Endothelial cell of umbilical vein (primary cell): ENCODE measurements around the gene NANOS1. TPM values are rescaled to one million over a fixed set of nuclear protein-coding genes. Genes with fewer than 3 reads are reported as not detected.

Source experiments
- BruUV-seq: library from RNA; stranded (reverse); fragments of 400-500 nt; replicated peaks from 2 replicates; lab custom pipeline; 2021; lab: Mats Ljungman, UMichigan
- CTCF ChIA-PET: fragments of 300-600, 350-600 bp; sonication (Branson Sonifier 250); formaldehyde crosslinking; loops from one replicate; lab custom pipeline; 2021; ENCODE audit warnings: antibody characterized with exemption, inconsistent platforms; lab: Charles Lee
- POLR2A ChIA-PET: fragments of 300-600, 350-600 bp; sonication (Branson Sonifier 250); formaldehyde crosslinking; loops from one replicate; lab custom pipeline; 2021; ENCODE audit warnings: antibody characterized with exemption, inconsistent platforms; lab: Charles Lee
- DNase-seq: peaks from one replicate; pipeline ENCODE4 v3.0.0-alpha.2; 2011; ENCODE audit warnings: low read depth, low spot score
- FAIRE-seq: peaks from 2 replicates; lab custom pipeline; 2011; peaks lifted over from hg19 to GRCh38; lab: Jason Lieb, UNC
- H2AFZ ChIP-seq: 2 replicates; pipeline ENCODE4 v1.6.0; 2012; ENCODE audit warnings: low read depth, low read length, control low read depth, inconsistent platforms
- H3K27ac ChIP-seq: 2 replicates; pipeline ENCODE4 v1.5.1; 2011; ENCODE audit warnings: low read depth, mild to moderate bottlenecking, control low read depth, low read length, moderate library complexity; ENCODE audit not compliant: insufficient read depth
- H3K27me3 ChIP-seq, 2 experiments: 2 replicates each; pipeline versions ENCODE4 v1.6.0 to v1.6.1; 2011; ENCODE audit warnings: low read length in 2 of 2, mixed read lengths in 1 of 2; ENCODE audit not compliant: control insufficient read depth in 2 of 2, insufficient read depth in 2 of 2
- H3K36me3 ChIP-seq, 2 experiments: 2 replicates in 1 of 2; 3 replicates in 1 of 2; pipeline ENCODE4 v1.5.1; 2011; ENCODE audit warnings: low read length in 2 of 2, mild to moderate bottlenecking in 1 of 2, moderate library complexity in 1 of 2; ENCODE audit not compliant: control insufficient read depth in 2 of 2, insufficient read depth in 2 of 2; ENCODE audit errors: extremely low read depth in 1 of 2
- H3K4me1 ChIP-seq: 3 replicates; pipeline ENCODE4 v1.5.1; 2011; ENCODE audit warnings: mild to moderate bottlenecking, low read length; ENCODE audit not compliant: control insufficient read depth, insufficient read depth; ENCODE audit errors: extremely low read depth
- H3K4me2 ChIP-seq: 2 replicates; pipeline ENCODE4 v1.6.1; 2011; ENCODE audit warnings: low read length, control low read depth, mixed read lengths; ENCODE audit not compliant: insufficient read depth
- H3K4me3 ChIP-seq, 3 experiments: fragments of 200-600 bp in 1 of 3; sonication (generic), shearing (Covaris generic) in 1 of 3; replicated peaks in 1 of 3; 2 replicates each; pipeline ENCODE4 v1.5.1; 2011 to 2016; ENCODE audit warnings: control low read depth in 3 of 3, low read length in 3 of 3, mild to moderate bottlenecking in 2 of 3, inconsistent platforms in 1 of 3, low read depth in 1 of 3, moderate library complexity in 1 of 3; ENCODE audit not compliant: insufficient read depth in 1 of 3
- H3K79me2 ChIP-seq: 2 replicates; pipeline ENCODE4 v1.6.0; 2012; ENCODE audit warnings: low read length, inconsistent platforms; ENCODE audit not compliant: control insufficient read depth, insufficient read depth
- H3K9ac ChIP-seq: replicated peaks from 2 replicates; pipeline ENCODE3; 2011; ENCODE audit warnings: low read length, control low read depth; ENCODE audit not compliant: insufficient read depth; ENCODE audit errors: extremely low read depth
- H3K9me1 ChIP-seq: replicated peaks from 3 replicates; pipeline ENCODE4 v1.6.0; 2011; ENCODE audit warnings: mild to moderate bottlenecking, low read length; ENCODE audit not compliant: control insufficient read depth, insufficient read depth; ENCODE audit errors: extremely low read depth
- H3K9me3 ChIP-seq: replicated peaks from 2 replicates; pipeline ENCODE4 v1.5.1; 2012; ENCODE audit warnings: low read length, inconsistent platforms; ENCODE audit not compliant: control insufficient read depth, insufficient read depth
- H4K20me1 ChIP-seq: replicated peaks from 2 replicates; pipeline ENCODE3; 2011; ENCODE audit warnings: mild to moderate bottlenecking, low read length; ENCODE audit not compliant: control insufficient read depth, insufficient read depth; ENCODE audit errors: extremely low read depth
- FOS ChIP-seq: IDR thresholded peaks from 2 replicates; pipeline ENCODE4 v1.6.1; 2011; ENCODE audit warnings: mild to moderate bottlenecking, low read length, moderate library complexity, borderline replicate concordance; ENCODE audit not compliant: insufficient read depth
- GATA2 ChIP-seq: IDR thresholded peaks from 2 replicates; pipeline ENCODE4 v1.7.0; 2011; ENCODE audit warnings: low read depth, mild to moderate bottlenecking, moderate library complexity, mixed read lengths, low read length; ENCODE audit not compliant: insufficient read length, insufficient read depth
- MAX ChIP-seq: IDR thresholded peaks from 2 replicates; pipeline ENCODE4 v1.6.1; 2011; ENCODE audit not compliant: insufficient read depth, insufficient read length
- MYC ChIP-seq: IDR thresholded peaks from one replicate; pipeline ENCODE4 v1.6.1; 2011; ENCODE audit warnings: mild to moderate bottlenecking, low read depth, low read length
- POLR2A ChIP-seq: IDR thresholded peaks from 2 replicates; pipeline ENCODE4 v1.6.1; 2012; ENCODE audit warnings: low read depth, mild to moderate bottlenecking, control low read depth, low read length
- dilution Hi-C: fragments of 300-500 bp; cut with MboI; formaldehyde crosslinking; loops from one replicate; pipeline ENCODE4 v1.15.0; 2019; ENCODE audit warnings: low sequenced_read_pairs; ENCODE audit not compliant: extremely low pct_ligation_motif_present
- intact Hi-C: fragments of 100-400 bp; cut with micrococcal nuclease; formaldehyde crosslinking; loops from one replicate; pipeline ENCODE4 v1.10.0; 2022
- polyA plus RNA-seq, 4 experiments: library from polyadenylated mRNA; depleted of rRNA in 3 of 4; stranded (reverse) in 3 of 4; unstranded in 1 of 4; fragments of >200 nt; gene quantifications; 2 replicates each; pipeline versions ENCODE4 v1.2.1 to v1.2.3, GENCODE V29; 2011 to 2012; ENCODE audit warnings: missing spikeins in 1 of 4
- total RNA-seq: library from RNA; stranded (reverse); gene quantifications from 2 replicates; pipeline ENCODE4 v1.2.3, GENCODE V29; 2021

The NANOS1 gene
- total and polyA plus RNA-seq, 2 donors (not counting 3 experiments of a cell fraction or from before 2014, with no cell fraction given) = 0.29 to 0.40 TPM

GRCh38 chr10:119005362-119006043 is 24.0 kb upstream of the NANOS1 start:
- intact Hi-C loops = no loop called here
- Histone ChIP-seq H3K79me2 (no peaks in the 10 kb centered on the region), H3K27me3 (no peaks in the 10 kb centered on the region), H3K4me1 (peaks cover 4% of the 10 kb centered on the region), H3K9me1 (no peaks in the 10 kb centered on the region), H3K4me2 (no peak overlapping the region), H3K27ac (no peak overlapping the region), H3K4me3 (no peak overlapping the region), H3K36me3 (no peaks in the 10 kb centered on the region), H3K9ac (no peak overlapping the region), H3K9me3 (no peaks in the 10 kb centered on the region), H4K20me1 (no peaks in the 10 kb centered on the region), H2AFZ (no peak overlapping the region)
- CTCF ChIA-PET = interaction anchor here (1.6 kb wide), 1 partner anchor 11 kb away, joined by 3 read pairs; no protein-coding TSS in a partner anchor
- BruUV-seq = no TSS peak
- TF ChIP-seq FOS (peak; percentile 14), POLR2A (no peak)
- dilution Hi-C loops = no loop called here
- FAIRE-seq (no peak), DNase-seq (no peak)
- POLR2A ChIA-PET = no interaction called here

GRCh38 chr10:119006451-119007210 is 22.9 kb upstream of the NANOS1 start:
- Histone ChIP-seq H3K4me1 (peaks cover 4% of the 10 kb centered on the region), H3K27me3 (peaks cover 0 to 3% of the 10 kb centered on the region in 2 experiments), H3K27ac (no peak overlapping the region), H3K79me2 (no peaks in the 10 kb centered on the region), H4K20me1 (no peaks in the 10 kb centered on the region), H3K9ac (no peak overlapping the region), H2AFZ (no peak overlapping the region), H3K9me1 (no peaks in the 10 kb centered on the region), H3K36me3 (no peaks in the 10 kb centered on the region), H3K4me2 (no peak overlapping the region), H3K9me3 (no peaks in the 10 kb centered on the region), H3K4me3 (no peak overlapping the region)
- TF ChIP-seq POLR2A (no peak), GATA2 (peak; percentile 64), MYC (no peak), MAX (no peak), FOS (peak; percentile 68)
- dilution Hi-C loops = no loop called here
- peak; percentile 42 for DNase-seq
- intact Hi-C loops = no loop called here
- POLR2A ChIA-PET = interaction anchor here (1.0 kb wide), 1 partner anchor 135 kb away, joined by 3 read pairs; no protein-coding TSS in a partner anchor
- CTCF ChIA-PET = interaction anchor here (0.6 to 1.6 kb wide), 3 partner anchors 13 to 125 kb away, joined by 3 read pairs; no protein-coding TSS in a partner anchor
- FAIRE-seq = peak; percentile 67
- BruUV-seq = no TSS peak
